OCI-LY7 (cell line): ENCODE data around the gene ELOB. TPM values are rescaled to one million over a fixed set of nuclear protein-coding genes. Genes with fewer than 3 reads are reported as not detected.

ENCODE experiments used
- BruUV-seq: library from RNA; stranded (reverse); fragments of 400-500 nt; replicated peaks from 2 replicates; lab custom pipeline; 2021; lab: Mats Ljungman, UMichigan
- CTCF ChIA-PET: fragments of 300-600 bp; sonication (Branson Sonifier 250); formaldehyde crosslinking; loops from one replicate; lab custom pipeline; 2022; ENCODE audit warnings: antibody characterized with exemption; ENCODE audit not compliant: unreplicated experiment; lab: Charles Lee
- POLR2A ChIA-PET: fragments of 300-600 bp; sonication (Branson Sonifier 250); formaldehyde crosslinking; loops from one replicate; lab custom pipeline; 2022; ENCODE audit warnings: antibody characterized with exemption; lab: Charles Lee
- DNase-seq: peaks from one replicate; pipeline ENCODE4 v3.0.0-alpha.2; 2015; ENCODE audit warnings: low spot score
- H2AFZ ChIP-seq: fragments of 200-600 bp; sonication (generic), shearing (Covaris generic); 2 replicates; pipeline ENCODE4 v1.6.1; 2014; ENCODE audit warnings: mild to moderate bottlenecking, antibody characterized with exemption, low read length, moderate library complexity
- H3K27ac ChIP-seq: fragments of 200-600 bp; sonication (generic); 2 replicates; pipeline ENCODE4 v1.5.1; 2014; ENCODE audit warnings: mixed run types, low read depth, mild to moderate bottlenecking, moderate library complexity, low read length, inconsistent platforms; ENCODE audit not compliant: poor library complexity, severe bottlenecking
- H3K36me3 ChIP-seq: fragments of 200-600 bp; sonication (generic); 2 replicates; pipeline ENCODE4 v1.6.1; 2014; ENCODE audit warnings: mild to moderate bottlenecking, antibody characterized with exemption, low read length, moderate library complexity, mixed read lengths; ENCODE audit not compliant: insufficient read depth
- H3K4me1 ChIP-seq: fragments of 200-600 bp; sonication (generic); 2 replicates; pipeline ENCODE4 v1.5.1; 2014; ENCODE audit warnings: mild to moderate bottlenecking, low read length; ENCODE audit not compliant: insufficient read depth, poor library complexity, severe bottlenecking
- H3K4me2 ChIP-seq: fragments of 200-600 bp; sonication (generic); 2 replicates; pipeline ENCODE4 v1.6.1; 2014; ENCODE audit warnings: mild to moderate bottlenecking, low read length
- H3K4me3 ChIP-seq: fragments of 200-600 bp; sonication (generic); 2 replicates; pipeline ENCODE4 v1.5.1; 2014; ENCODE audit warnings: mild to moderate bottlenecking, low read depth, low read length; ENCODE audit not compliant: poor library complexity, severe bottlenecking
- H3K79me2 ChIP-seq: fragments of 200-600 bp; sonication (generic); 2 replicates; pipeline ENCODE4 v1.6.1; 2016; ENCODE audit warnings: low read depth, mild to moderate bottlenecking, low read length, moderate library complexity, mixed read lengths; ENCODE audit not compliant: insufficient read depth
- H3K9me2 ChIP-seq: fragments of 200-600 bp; sonication (generic); 2 replicates; pipeline ENCODE4 v1.6.1; 2016; ENCODE audit warnings: mild to moderate bottlenecking, low read length, mixed read lengths; ENCODE audit not compliant: insufficient read depth
- H3K9me3 ChIP-seq: fragments of 200-600 bp; sonication (generic); 2 replicates; pipeline ENCODE4 v1.6.1; 2014; ENCODE audit warnings: mild to moderate bottlenecking, mixed run types, low read length, mixed read lengths
- H4K20me1 ChIP-seq: fragments of 200-600 bp; sonication (generic); 2 replicates; pipeline ENCODE4 v1.6.1; 2014; ENCODE audit warnings: mild to moderate bottlenecking, antibody characterized with exemption, low read length, moderate library complexity, mixed read lengths; ENCODE audit not compliant: insufficient read depth
- EZH2phosphoT487 ChIP-seq: fragments of 200-600 bp; sonication (generic); IDR thresholded peaks from 2 replicates; pipeline ENCODE4 v1.6.1; 2018; ENCODE audit warnings: low read depth, borderline replicate concordance, mild to moderate bottlenecking, mixed run types, antibody characterized with exemption, low read length, moderate library complexity, mixed read lengths
- intact Hi-C: fragments of 100-400 bp; cut with micrococcal nuclease; formaldehyde crosslinking; loops from one replicate; pipeline ENCODE4 v1.10.0; 2022; ENCODE audit not compliant: unreplicated experiment
- total RNA-seq, 2 experiments: library from RNA; depleted of rRNA in 1 of 2; stranded (reverse); fragments of >200 nt in 1 of 2; shearing (Covaris generic) in 1 of 2; gene quantifications; 2 replicates each; pipeline ENCODE4 v1.2.3, GENCODE V29; 2014 to 2022
- TF ChIP-seq, protein P1 (sequence below): fragments of 200-600 bp; sonication (generic); conservative IDR thresholded peaks from 2 replicates; pipeline ENCODE4 v1.5.1; 2014; ENCODE audit warnings: mild to moderate bottlenecking, antibody characterized with exemption, low read length, moderate library complexity, mixed read lengths

ELOB gene
- total RNA-seq, 2 experiments from 2014 or later, result 209 to 285 TPM

GRCh38 chr16:2745961-2746360 lies 31.1 kb downstream of the ELOB start:
- Histone ChIP-seq H2AFZ (no peak overlapping the region), H3K4me3 (no peak overlapping the region), H3K9me2 (no peaks in the 10 kb centered on the region), H3K9me3 (no peaks in the 10 kb centered on the region), H3K4me2 (no peak overlapping the region), H4K20me1 (no peaks in the 10 kb centered on the region), H3K36me3 (peaks cover 8% of the 10 kb centered on the region), H3K79me2 (peaks cover 13% of the 10 kb centered on the region; the same call in 1 of the 2 replicates), H3K27ac (no peak overlapping the region), H3K4me1 (peaks cover 9% of the 10 kb centered on the region)
- CTCF ChIA-PET, result no interaction called here
- TF ChIP-seq, protein P1, sequence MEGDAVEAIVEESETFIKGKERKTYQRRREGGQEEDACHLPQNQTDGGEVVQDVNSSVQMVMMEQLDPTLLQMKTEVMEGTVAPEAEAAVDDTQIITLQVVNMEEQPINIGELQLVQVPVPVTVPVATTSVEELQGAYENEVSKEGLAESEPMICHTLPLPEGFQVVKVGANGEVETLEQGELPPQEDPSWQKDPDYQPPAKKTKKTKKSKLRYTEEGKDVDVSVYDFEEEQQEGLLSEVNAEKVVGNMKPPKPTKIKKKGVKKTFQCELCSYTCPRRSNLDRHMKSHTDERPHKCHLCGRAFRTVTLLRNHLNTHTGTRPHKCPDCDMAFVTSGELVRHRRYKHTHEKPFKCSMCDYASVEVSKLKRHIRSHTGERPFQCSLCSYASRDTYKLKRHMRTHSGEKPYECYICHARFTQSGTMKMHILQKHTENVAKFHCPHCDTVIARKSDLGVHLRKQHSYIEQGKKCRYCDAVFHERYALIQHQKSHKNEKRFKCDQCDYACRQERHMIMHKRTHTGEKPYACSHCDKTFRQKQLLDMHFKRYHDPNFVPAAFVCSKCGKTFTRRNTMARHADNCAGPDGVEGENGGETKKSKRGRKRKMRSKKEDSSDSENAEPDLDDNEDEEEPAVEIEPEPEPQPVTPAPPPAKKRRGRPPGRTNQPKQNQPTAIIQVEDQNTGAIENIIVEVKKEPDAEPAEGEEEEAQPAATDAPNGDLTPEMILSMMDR, result no peak
- TF ChIP-seq EZH2phosphoT487, result no peak
- no TSS peak for BruUV-seq
- POLR2A ChIA-PET, result interaction anchor here (0.9 kb wide), 1 partner anchor 8 kb away, joined by 3 read pairs; no protein-coding TSS in a partner anchor
- intact Hi-C loops, result no loop called here
- no peak for DNase-seq

DNA sequence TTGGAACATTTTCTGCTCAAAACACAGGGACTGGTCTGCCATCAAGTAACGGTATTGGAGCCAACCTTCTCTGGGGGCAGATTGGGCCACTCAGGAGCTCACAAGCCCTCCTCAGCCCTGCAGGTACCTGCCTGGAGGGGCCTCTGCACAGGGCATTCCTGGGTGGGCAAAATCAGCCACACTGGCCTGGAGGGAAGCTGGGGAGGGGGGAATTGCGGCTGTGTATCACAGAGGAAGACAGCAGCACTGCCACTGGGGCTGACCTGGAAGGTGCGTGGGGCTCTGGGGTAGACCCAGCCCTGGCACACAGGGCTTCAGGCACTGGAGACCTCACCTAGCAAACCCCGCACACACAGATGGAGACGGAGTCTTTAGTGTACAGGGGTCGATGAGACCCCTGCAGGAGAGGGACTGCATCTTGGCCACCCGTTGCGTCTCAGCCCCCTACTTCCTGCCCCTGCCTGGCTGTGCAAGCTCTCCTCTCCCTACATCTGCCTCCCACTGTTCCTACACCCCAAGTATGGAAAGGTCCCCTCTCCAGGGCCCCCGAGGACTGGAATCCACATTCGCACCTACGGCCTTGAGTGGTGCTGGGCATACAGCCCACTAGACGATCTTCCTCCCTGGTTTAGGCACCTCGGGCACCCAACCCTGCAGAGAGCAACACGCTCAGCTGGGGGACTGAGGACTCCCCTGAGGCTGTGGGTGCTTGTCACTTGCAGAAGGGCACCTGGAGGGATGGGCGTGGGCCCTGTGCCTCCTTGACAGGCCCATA lies 31.8 kb downstream of the ELOB start:
- intact Hi-C loops, result no loop called here
- H3K79me2 ChIP-seq, result peaks cover 6% of the 10 kb centered on the region; the same call in 1 of the 2 replicates
- CTCF ChIA-PET, result no interaction called here

More for the DNA sequence above, 31.8 kb downstream of the ELOB start:
- Histone ChIP-seq H3K9me2 (no peaks in the 10 kb centered on the region), H4K20me1 (no peaks in the 10 kb centered on the region), H3K36me3 (peaks cover 8% of the 10 kb centered on the region), H3K4me2 (no peak overlapping the region), H2AFZ (no peak overlapping the region), H3K4me1 (peaks cover 2% of the 10 kb centered on the region), H3K9me3 (no peaks in the 10 kb centered on the region), H3K27ac (no peak overlapping the region), H3K4me3 (no peak overlapping the region)
- no TSS peak for BruUV-seq
- DNase-seq, result no peak
- POLR2A ChIA-PET, result no interaction called here
- TF ChIP-seq, protein P1, result no peak
- no peak for TF ChIP-seq EZH2phosphoT487
